Duodenal mucosa (tissue), 2 donors: Measurements from ENCODE around the gene PDZK1.

Source experiments
- H3K27ac ChIP-seq: one replicate; pipeline ENCODE4 v1.7.0; 2013; ENCODE audit warnings: low read depth, low read length
- H3K27me3 ChIP-seq, 2 donors: one replicate each; pipeline ENCODE4 v1.7.0; 2013; ENCODE audit warnings: low read length in 2 of 2, control low read depth in 1 of 2; ENCODE audit not compliant: insufficient read depth in 2 of 2, control insufficient read depth in 1 of 2
- H3K36me3 ChIP-seq, 2 donors: one replicate each; pipeline ENCODE4 v1.7.0; 2013; ENCODE audit warnings: low read length in 2 of 2, control low read depth in 1 of 2; ENCODE audit not compliant: insufficient read depth in 2 of 2, control insufficient read depth in 1 of 2
- H3K4me1 ChIP-seq, 2 donors: one replicate each; pipeline ENCODE4 v1.7.0; 2013; ENCODE audit warnings: low read length in 2 of 2, control low read depth in 1 of 2; ENCODE audit not compliant: insufficient read depth in 2 of 2, control insufficient read depth in 1 of 2
- H3K4me3 ChIP-seq, 2 donors: one replicate each; pipeline ENCODE4 v1.7.0; 2013; ENCODE audit warnings: low read length in 2 of 2, low read depth in 1 of 2
- H3K9ac ChIP-seq, 2 donors: one replicate each; pipeline ENCODE4 v1.7.0; 2013; ENCODE audit warnings: low read length in 2 of 2, low read depth in 1 of 2
- H3K9me3 ChIP-seq, 2 donors: one replicate each; pipeline ENCODE4 v1.7.0; 2013; ENCODE audit warnings: low read length in 2 of 2, control low read depth in 1 of 2; ENCODE audit not compliant: control insufficient read depth in 1 of 2

PDZK1 gene

GRCh38 chr1:145711213-145711651, 4.1 kb upstream of the PDZK1 start:
- Histone ChIP-seq H3K4me1 (peaks cover 28 to 46% of the 10 kb centered on the region in 2 donors), H3K9ac (peak overlapping the region in 1 of 2 donors; percentile 26), H3K4me3 (no peak overlapping the region)

GRCh38 chr1:145710291-145711027, 3.3 kb upstream of the PDZK1 start:
- peaks cover 26 to 44% of the 10 kb centered on the region in 2 donors for H3K4me1 ChIP-seq
- no peaks in the 10 kb centered on the region for H3K27me3 ChIP-seq
- no peaks in the 10 kb centered on the region for H3K9me3 ChIP-seq
- no peak overlapping the region for H3K4me3 ChIP-seq
- H3K27ac ChIP-seq, result no peak overlapping the region
- H3K9ac ChIP-seq, result no peak overlapping the region
- no peaks in the 10 kb centered on the region for H3K36me3 ChIP-seq

More at GRCh38 chr1:145711213-145711651, 4.1 kb upstream of the PDZK1 start:
- Histone ChIP-seq H3K36me3 (no peaks in the 10 kb centered on the region), H3K27ac (peak overlapping the region; percentile 58), H3K27me3 (no peaks in the 10 kb centered on the region), H3K9me3 (no peaks in the 10 kb centered on the region)

GRCh38 chr1:145708063-145708462, 895 bp upstream of the PDZK1 start:
- Histone ChIP-seq H3K9me3 (no peaks in the 10 kb centered on the region), H3K27ac (peak overlapping the region; percentile 7), H3K4me1 (peaks cover 26 to 37% of the 10 kb centered on the region in 2 donors), H3K27me3 (no peaks in the 10 kb centered on the region), H3K4me3 (no peak overlapping the region), H3K36me3 (no peaks in the 10 kb centered on the region), H3K9ac (no peak overlapping the region)

DNA sequence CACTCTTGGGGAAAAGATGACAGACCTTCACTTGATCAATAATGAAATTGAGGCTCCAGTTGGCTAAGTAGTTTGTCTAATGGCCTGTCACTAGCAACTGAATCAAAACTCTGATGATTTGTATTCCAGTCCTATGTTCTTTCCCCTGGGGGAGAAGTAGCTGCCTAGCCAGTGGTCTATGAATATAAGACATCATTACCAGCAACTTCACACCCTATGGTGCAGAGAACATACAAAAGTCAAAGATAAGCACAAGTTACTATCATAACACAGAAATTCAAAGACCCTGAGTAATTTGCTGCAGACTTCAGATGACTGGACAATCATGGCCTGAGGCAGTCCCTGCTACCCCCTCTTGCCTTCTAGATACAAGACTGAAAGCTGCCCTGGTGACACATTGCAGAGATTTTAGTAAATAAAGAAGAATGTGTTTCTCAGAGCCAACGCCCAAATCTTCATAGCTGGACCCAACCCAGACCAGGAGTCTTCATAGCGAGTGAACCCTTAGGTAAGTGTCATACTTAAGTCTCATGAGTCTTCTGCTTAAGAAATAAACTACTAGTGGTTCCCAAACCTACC, 993 bp downstream of the PDZK1 start:
- peaks cover 19 to 29% of the 10 kb centered on the region in 2 donors for H3K4me1 ChIP-seq
- H3K27ac ChIP-seq, result no peak overlapping the region
- no peaks in the 10 kb centered on the region for H3K9me3 ChIP-seq
- H3K36me3 ChIP-seq, result no peaks in the 10 kb centered on the region
- peak overlapping the region; percentile 61 to 64 for H3K4me3 ChIP-seq
- H3K27me3 ChIP-seq, result no peaks in the 10 kb centered on the region
- peak overlapping the region in 1 of 2 donors; percentile 29 for H3K9ac ChIP-seq

GRCh38 chr1:145705622-145706021, 1.5 kb downstream of the PDZK1 start:
- Histone ChIP-seq H3K36me3 (no peaks in the 10 kb centered on the region), H3K27ac (no peak overlapping the region), H3K27me3 (no peaks in the 10 kb centered on the region), H3K9ac (no peak overlapping the region), H3K4me1 (peaks cover 14 to 25% of the 10 kb centered on the region in 2 donors), H3K9me3 (no peaks in the 10 kb centered on the region), H3K4me3 (peak overlapping the region in 1 of 2 donors; percentile 64)

GRCh38 chr1:145702826-145703225, 4.3 kb downstream of the PDZK1 start:
- H3K36me3 ChIP-seq, result no peaks in the 10 kb centered on the region
- no peak overlapping the region for H3K9ac ChIP-seq
- no peak overlapping the region for H3K27ac ChIP-seq
- no peaks in the 10 kb centered on the region for H3K9me3 ChIP-seq
- H3K4me3 ChIP-seq, result no peak overlapping the region
- peaks cover 5 to 13% of the 10 kb centered on the region in 2 donors for H3K4me1 ChIP-seq
- H3K27me3 ChIP-seq, result no peaks in the 10 kb centered on the region

DNA sequence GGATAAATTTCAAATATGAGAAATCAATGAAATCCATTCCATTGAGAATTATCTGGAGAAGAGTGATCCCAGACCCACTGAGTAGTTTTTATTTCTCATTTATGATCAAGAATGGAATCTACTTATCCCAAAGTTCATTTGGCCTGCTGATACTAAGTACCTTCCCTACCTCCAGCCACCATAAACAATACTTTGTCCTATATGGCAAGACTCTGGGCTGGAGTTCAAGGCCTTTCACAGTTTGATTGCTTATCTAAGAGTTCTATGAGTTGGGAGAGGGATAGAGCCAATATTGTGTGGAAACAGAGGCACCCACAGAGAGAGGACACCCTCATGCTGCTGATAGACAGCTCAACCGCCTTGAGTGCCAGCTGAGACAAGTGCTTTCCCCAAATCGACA, 5.1 kb downstream of the PDZK1 start:
- H3K4me3 ChIP-seq, result no peak overlapping the region
- H3K36me3 ChIP-seq, result no peaks in the 10 kb centered on the region
- H3K27ac ChIP-seq, result no peak overlapping the region
- no peaks in the 10 kb centered on the region for H3K27me3 ChIP-seq
- no peaks in the 10 kb centered on the region for H3K9me3 ChIP-seq
- peaks cover 0 to 9% of the 10 kb centered on the region in 2 donors for H3K4me1 ChIP-seq
- no peak overlapping the region for H3K9ac ChIP-seq

DNA sequence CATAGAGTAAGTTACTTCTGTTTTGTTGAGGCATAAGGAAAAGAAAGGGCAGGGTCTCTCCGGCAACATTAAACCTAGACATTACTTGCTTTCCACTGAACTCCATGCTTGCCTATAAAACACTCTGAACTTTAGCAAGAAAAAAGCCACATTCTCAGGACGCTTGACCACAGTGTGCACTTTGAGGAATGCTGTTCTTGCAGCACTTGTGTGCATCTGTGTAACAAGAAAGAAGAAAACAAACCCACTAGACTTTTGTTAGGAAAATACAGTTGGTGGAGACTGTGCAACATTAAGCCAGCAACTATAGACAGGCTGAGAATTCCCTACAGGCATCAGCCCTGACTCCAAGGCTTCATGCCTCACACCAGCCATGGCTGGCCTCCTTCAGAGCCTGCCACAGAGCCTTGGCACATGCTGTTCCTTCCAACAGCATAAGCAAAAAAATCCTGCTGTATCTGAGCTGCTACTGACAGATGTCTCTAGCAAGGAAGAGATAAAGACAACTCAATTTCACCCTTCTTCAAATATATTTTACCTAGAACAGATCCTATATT, 5.8 kb downstream of the PDZK1 start:
- Histone ChIP-seq H3K36me3 (no peaks in the 10 kb centered on the region), H3K27me3 (no peaks in the 10 kb centered on the region), H3K4me1 (peaks cover 0 to 3% of the 10 kb centered on the region in 2 donors), H3K9ac (no peak overlapping the region), H3K4me3 (no peak overlapping the region), H3K27ac (no peak overlapping the region), H3K9me3 (no peaks in the 10 kb centered on the region)

- no peaks in the 10 kb centered on the region for H3K27me3 ChIP-seq
- H3K36me3 ChIP-seq, result no peaks in the 10 kb centered on the region
- H3K27ac ChIP-seq, result no peak overlapping the region
- H3K4me3 ChIP-seq, result no peak overlapping the region
- H3K4me1 ChIP-seq, result no peaks in the 10 kb centered on the region
- no peak overlapping the region for H3K9ac ChIP-seq
- H3K9me3 ChIP-seq, result no peaks in the 10 kb centered on the region
Observed at GRCh38 chr1:145696630-145696960, 10.6 kb downstream of the PDZK1 start.

GRCh38 chr1:145695821-145696629, 11.1 kb downstream of the PDZK1 start:
- Histone ChIP-seq H3K4me1 (peaks cover 2 to 5% of the 10 kb centered on the region in 2 donors), H3K27ac (no peak overlapping the region), H3K9me3 (no peaks in the 10 kb centered on the region), H3K4me3 (no peak overlapping the region), H3K27me3 (no peaks in the 10 kb centered on the region), H3K36me3 (no peaks in the 10 kb centered on the region), H3K9ac (no peak overlapping the region)
